Measurements from ENCODE around the gene HNRNPA3.

Gene HNRNPA3

DNA sequence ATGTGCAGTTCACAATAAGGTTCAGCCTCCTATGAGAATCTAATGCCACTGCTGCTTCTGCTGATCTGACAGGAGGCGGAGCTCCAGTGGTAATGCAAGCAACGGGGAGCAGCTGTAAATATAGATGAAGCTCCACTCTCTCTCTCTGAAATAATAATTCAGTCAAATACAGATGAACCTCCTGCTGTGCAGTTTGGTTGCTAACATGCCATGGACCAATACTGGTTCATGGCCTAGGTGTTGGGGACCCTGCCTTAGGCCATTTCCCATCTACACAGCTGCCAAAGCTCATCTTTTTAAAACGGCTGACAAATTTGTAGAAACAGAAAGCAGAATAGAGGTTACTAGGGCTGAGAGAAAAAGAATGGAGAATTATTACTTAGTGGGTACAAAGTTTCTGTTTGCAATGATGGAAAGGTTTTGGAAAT is 10.7 kb upstream of the HNRNPA3 start:
- no peak overlapping the region for H3K27ac ChIP-seq (ENCODE audit: low read depth, low read length)

DNA sequence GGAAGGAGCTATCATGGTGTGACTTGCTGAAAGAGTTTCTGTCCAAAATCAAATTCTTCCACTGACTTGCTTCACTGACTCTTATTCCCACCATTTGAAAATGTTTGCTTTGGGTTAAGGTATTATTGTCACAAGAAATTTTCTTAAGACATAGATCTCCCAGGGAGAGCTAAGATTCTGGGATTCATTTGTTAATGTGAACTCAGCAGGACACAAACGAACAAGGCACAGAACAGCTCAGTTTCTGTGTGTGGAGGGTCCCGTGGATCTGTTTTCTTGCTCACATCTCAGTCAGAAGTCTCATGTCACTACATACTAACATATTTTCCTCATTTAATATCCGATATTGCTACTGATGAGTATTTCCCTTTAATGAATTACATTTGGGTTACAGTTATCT is 8.2 kb upstream of the HNRNPA3 start:
- no peaks in the 10 kb centered on the region for H3K9me2 ChIP-seq (replicated peaks; ENCODE audit: insufficient read depth, low read length)
- no peak for TF ChIP-seq EZH2phosphoT487 (conservative IDR thresholded peaks at IDR 0.05; ENCODE audit: low read length)
- TF ChIP-seq, protein P1, sequence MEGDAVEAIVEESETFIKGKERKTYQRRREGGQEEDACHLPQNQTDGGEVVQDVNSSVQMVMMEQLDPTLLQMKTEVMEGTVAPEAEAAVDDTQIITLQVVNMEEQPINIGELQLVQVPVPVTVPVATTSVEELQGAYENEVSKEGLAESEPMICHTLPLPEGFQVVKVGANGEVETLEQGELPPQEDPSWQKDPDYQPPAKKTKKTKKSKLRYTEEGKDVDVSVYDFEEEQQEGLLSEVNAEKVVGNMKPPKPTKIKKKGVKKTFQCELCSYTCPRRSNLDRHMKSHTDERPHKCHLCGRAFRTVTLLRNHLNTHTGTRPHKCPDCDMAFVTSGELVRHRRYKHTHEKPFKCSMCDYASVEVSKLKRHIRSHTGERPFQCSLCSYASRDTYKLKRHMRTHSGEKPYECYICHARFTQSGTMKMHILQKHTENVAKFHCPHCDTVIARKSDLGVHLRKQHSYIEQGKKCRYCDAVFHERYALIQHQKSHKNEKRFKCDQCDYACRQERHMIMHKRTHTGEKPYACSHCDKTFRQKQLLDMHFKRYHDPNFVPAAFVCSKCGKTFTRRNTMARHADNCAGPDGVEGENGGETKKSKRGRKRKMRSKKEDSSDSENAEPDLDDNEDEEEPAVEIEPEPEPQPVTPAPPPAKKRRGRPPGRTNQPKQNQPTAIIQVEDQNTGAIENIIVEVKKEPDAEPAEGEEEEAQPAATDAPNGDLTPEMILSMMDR (IDR thresholded peaks at IDR 0.05; ENCODE audit: insufficient read depth, low read length, poor library complexity, severe bottlenecking) = no peak

More for the DNA sequence above, 10.7 kb upstream of the HNRNPA3 start:
- H3K27me3 ChIP-seq (ENCODE audit: low read length) = no peaks in the 10 kb centered on the region
- no peak overlapping the region for H2AFZ ChIP-seq (ENCODE audit: low read depth, low read length, severe bottlenecking)
- H4K20me1 ChIP-seq (ENCODE audit: low read depth, low read length) = no peaks in the 10 kb centered on the region
- H3F3A ChIP-seq (ENCODE audit: insufficient read depth) = no peaks in the 10 kb centered on the region
- H3K9ac ChIP-seq (ENCODE audit: low read length) = no peak overlapping the region
- no peaks in the 10 kb centered on the region for H3K79me2 ChIP-seq (ENCODE audit: insufficient read depth, low read length)
- no peaks in the 10 kb centered on the region for H3K9me2 ChIP-seq (replicated peaks; ENCODE audit: insufficient read depth, low read length)
- H3K9me3 ChIP-seq (ENCODE audit: insufficient read depth, low read length) = no peaks in the 10 kb centered on the region
- no peaks in the 10 kb centered on the region for H3K36me3 ChIP-seq (ENCODE audit: low read length)
- TF ChIP-seq, protein P1 (IDR thresholded peaks at IDR 0.05; ENCODE audit: insufficient read depth, low read length, poor library complexity, severe bottlenecking) = no peak
- no peak overlapping the region for H3K4me2 ChIP-seq (ENCODE audit: low read depth, low read length, poor library complexity, severe bottlenecking)
- no peak overlapping the region for H3K4me3 ChIP-seq (ENCODE audit: insufficient read depth, low read length, poor library complexity, severe bottlenecking)

GRCh38 chr2:177207101-177207500 is 5.5 kb upstream of the HNRNPA3 start:
- Histone ChIP-seq H3K9me2 (replicated peaks; ENCODE audit: insufficient read depth, low read length) (no peaks in the 10 kb centered on the region), H2AFZ (ENCODE audit: low read depth, low read length, severe bottlenecking) (no peak overlapping the region), H4K20me1 (ENCODE audit: low read depth, low read length) (no peaks in the 10 kb centered on the region), H3F3A (ENCODE audit: insufficient read depth) (no peaks in the 10 kb centered on the region), H3K9me3 (ENCODE audit: insufficient read depth, low read length) (no peaks in the 10 kb centered on the region), H3K36me3 (ENCODE audit: low read length) (no peaks in the 10 kb centered on the region), H3K27me3 (ENCODE audit: low read length) (no peaks in the 10 kb centered on the region), H3K79me2 (ENCODE audit: insufficient read depth, low read length) (peaks cover 14% of the 10 kb centered on the region), H3K27ac (ENCODE audit: low read depth, low read length) (no peak overlapping the region), H3K4me3 (ENCODE audit: insufficient read depth, low read length, poor library complexity, severe bottlenecking) (no peak overlapping the region), H3K4me2 (ENCODE audit: low read depth, low read length, poor library complexity, severe bottlenecking) (no peak overlapping the region), H3K9ac (ENCODE audit: low read length) (no peak overlapping the region)
- no peak for TF ChIP-seq EZH2phosphoT487 (conservative IDR thresholded peaks at IDR 0.05; ENCODE audit: low read length)
- TF ChIP-seq, protein P1 (IDR thresholded peaks at IDR 0.05; ENCODE audit: insufficient read depth, low read length, poor library complexity, severe bottlenecking) = no peak

More for the DNA sequence above, 8.2 kb upstream of the HNRNPA3 start:
- Histone ChIP-seq H3K27ac (ENCODE audit: low read depth, low read length) (no peak overlapping the region), H4K20me1 (ENCODE audit: low read depth, low read length) (no peaks in the 10 kb centered on the region), H3K4me3 (ENCODE audit: insufficient read depth, low read length, poor library complexity, severe bottlenecking) (no peak overlapping the region), H3K27me3 (ENCODE audit: low read length) (no peaks in the 10 kb centered on the region), H3F3A (ENCODE audit: insufficient read depth) (no peaks in the 10 kb centered on the region), H3K36me3 (ENCODE audit: low read length) (no peaks in the 10 kb centered on the region), H3K4me2 (ENCODE audit: low read depth, low read length, poor library complexity, severe bottlenecking) (no peak overlapping the region), H2AFZ (ENCODE audit: low read depth, low read length, severe bottlenecking) (no peak overlapping the region), H3K9me3 (ENCODE audit: insufficient read depth, low read length) (no peaks in the 10 kb centered on the region), H3K79me2 (ENCODE audit: insufficient read depth, low read length) (no peaks in the 10 kb centered on the region), H3K9ac (ENCODE audit: low read length) (no peak overlapping the region)
